Osteocyte (in vitro differentiated cells): Measurements from ENCODE around the gene VAMP2. TPM values are rescaled to one million over a fixed set of nuclear protein-coding genes. Genes with fewer than 3 reads are reported as not detected.

Experiments used
- DNase-seq: peaks from one replicate; pipeline ENCODE4 v3.0.0; 2021; ENCODE audit warnings: mixed read lengths; ENCODE audit not compliant: unreplicated experiment; ENCODE audit errors: extremely low spot score
- H3K27ac Mint-ChIP-seq: one replicate; pipeline ENCODE4 v1.8.0; 2021; ENCODE audit warnings: mild to moderate bottlenecking, mixed read lengths; ENCODE audit not compliant: unreplicated experiment
- H3K27me3 Mint-ChIP-seq: one replicate; pipeline ENCODE4 v1.8.0; 2021; ENCODE audit warnings: mixed read lengths; ENCODE audit not compliant: unreplicated experiment
- H3K36me3 Mint-ChIP-seq: one replicate; pipeline ENCODE4 v1.8.0; 2021; ENCODE audit warnings: mixed read lengths; ENCODE audit not compliant: unreplicated experiment
- H3K4me1 Mint-ChIP-seq: one replicate; pipeline ENCODE4 v1.8.0; 2021; ENCODE audit warnings: mixed read lengths; ENCODE audit not compliant: unreplicated experiment
- H3K4me3 Mint-ChIP-seq: one replicate; pipeline ENCODE4 v1.8.0; 2021; ENCODE audit warnings: mild to moderate bottlenecking, moderate library complexity, mixed read lengths; ENCODE audit not compliant: unreplicated experiment
- H3K9me3 Mint-ChIP-seq: one replicate; pipeline ENCODE4 v1.8.0; 2021; ENCODE audit warnings: mixed read lengths; ENCODE audit not compliant: unreplicated experiment
- total RNA-seq: library from RNA; stranded (reverse); gene quantifications from 2 replicates; pipeline ENCODE4 v1.2.1, GENCODE V29; 2021
- TF ChIP-seq, protein P1 (sequence below): fragments of 200-600 bp; sonication (generic); IDR thresholded peaks from 2 replicates; pipeline ENCODE4 v1.5.0; 2021; ENCODE audit warnings: antibody characterized with exemption, mild to moderate bottlenecking, moderate library complexity

Gene VAMP2
- total RNA-seq, 1 donor from 2014 or later: 70.0 TPM

DNA sequence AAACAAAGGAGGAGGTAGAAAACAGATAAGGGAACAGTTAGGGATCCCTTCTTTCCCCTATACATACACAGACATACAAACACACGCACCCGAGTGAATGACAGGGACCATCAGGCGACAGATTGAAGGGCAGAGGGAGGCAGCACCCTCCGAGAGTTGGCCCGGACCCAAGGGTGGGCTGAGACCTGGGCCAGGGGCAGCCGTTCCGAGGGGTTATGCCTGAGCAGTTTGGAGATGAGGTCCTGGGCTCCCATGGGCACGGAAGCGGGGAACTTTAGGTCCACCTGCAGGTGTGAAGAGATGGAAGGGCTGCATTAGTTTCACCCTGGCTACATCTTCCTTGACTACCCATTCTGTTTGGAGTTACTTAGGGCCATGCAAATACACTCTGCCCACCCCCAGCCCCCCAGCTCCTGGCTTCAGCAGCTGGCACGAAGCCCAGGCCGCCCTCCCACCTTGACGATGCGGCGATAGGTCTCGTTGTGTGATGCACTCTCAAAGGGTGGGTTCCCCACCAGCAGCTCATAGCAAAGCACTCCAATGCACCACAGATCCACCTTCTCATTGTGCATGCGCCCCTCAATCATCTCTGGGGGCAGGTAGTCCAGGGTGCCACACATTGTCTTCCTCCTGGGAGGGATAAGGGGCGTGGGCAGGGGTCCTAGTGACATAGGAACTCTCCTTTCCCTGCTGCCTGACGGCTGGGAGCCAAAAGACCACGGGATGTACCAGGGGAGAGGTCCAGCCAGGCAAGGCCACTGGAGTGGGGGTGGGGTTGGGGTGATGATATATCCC, 42.2 kb upstream of the VAMP2 start:
- H3K36me3 Mint-ChIP-seq: peaks cover 3% of the 10 kb centered on the region
- H3K9me3 Mint-ChIP-seq: no peaks in the 10 kb centered on the region
- no peak for DNase-seq
- H3K27ac Mint-ChIP-seq: no peak overlapping the region
- H3K4me1 Mint-ChIP-seq: peaks cover 12% of the 10 kb centered on the region
- TF ChIP-seq, protein P1, sequence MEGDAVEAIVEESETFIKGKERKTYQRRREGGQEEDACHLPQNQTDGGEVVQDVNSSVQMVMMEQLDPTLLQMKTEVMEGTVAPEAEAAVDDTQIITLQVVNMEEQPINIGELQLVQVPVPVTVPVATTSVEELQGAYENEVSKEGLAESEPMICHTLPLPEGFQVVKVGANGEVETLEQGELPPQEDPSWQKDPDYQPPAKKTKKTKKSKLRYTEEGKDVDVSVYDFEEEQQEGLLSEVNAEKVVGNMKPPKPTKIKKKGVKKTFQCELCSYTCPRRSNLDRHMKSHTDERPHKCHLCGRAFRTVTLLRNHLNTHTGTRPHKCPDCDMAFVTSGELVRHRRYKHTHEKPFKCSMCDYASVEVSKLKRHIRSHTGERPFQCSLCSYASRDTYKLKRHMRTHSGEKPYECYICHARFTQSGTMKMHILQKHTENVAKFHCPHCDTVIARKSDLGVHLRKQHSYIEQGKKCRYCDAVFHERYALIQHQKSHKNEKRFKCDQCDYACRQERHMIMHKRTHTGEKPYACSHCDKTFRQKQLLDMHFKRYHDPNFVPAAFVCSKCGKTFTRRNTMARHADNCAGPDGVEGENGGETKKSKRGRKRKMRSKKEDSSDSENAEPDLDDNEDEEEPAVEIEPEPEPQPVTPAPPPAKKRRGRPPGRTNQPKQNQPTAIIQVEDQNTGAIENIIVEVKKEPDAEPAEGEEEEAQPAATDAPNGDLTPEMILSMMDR: no peak
- H3K27me3 Mint-ChIP-seq: no peaks in the 10 kb centered on the region
- H3K4me3 Mint-ChIP-seq: no peak overlapping the region

DNA sequence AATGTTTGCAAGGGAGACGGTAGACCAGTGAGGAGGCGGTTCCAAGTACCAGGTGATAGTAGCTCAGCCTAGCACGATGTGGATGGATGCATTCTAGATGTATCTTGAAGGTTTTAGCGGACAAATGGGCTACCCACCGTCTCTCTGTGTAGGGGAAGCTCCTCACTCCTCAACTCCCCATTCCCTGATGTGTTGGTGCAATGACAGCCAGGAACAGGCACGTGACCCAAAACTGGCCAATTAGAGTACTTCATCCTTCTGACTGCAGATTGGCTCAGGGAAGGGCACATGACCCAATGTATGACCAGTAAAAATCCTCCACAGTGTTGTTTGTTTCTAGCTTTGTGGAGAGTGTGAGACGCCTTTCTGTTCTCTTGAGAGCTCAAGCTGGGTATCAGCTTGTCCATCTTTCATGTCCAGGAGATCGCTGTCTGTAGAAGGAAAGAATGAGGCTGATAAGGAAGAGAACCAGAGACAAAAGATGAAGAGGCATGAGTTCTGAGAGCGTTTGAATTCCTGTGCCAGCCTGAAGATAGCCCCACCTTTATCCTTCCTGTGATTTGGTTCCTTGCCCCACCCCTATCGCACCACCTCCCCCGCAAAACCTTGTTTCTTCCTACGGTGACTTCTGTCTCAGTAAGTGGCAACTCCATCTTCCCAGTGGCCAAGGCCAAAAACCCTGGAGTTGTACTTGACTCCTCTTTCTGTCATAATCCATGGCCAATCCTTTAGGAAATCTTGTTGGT, 29.5 kb upstream of the VAMP2 start:
- H3K9me3 Mint-ChIP-seq: no peaks in the 10 kb centered on the region
- no peak overlapping the region for H3K27ac Mint-ChIP-seq
- DNase-seq: no peak
- no peaks in the 10 kb centered on the region for H3K27me3 Mint-ChIP-seq
- no peak overlapping the region for H3K4me3 Mint-ChIP-seq
- TF ChIP-seq, protein P1: no peak
- H3K4me1 Mint-ChIP-seq: peaks cover 17% of the 10 kb centered on the region
- no peaks in the 10 kb centered on the region for H3K36me3 Mint-ChIP-seq

DNA sequence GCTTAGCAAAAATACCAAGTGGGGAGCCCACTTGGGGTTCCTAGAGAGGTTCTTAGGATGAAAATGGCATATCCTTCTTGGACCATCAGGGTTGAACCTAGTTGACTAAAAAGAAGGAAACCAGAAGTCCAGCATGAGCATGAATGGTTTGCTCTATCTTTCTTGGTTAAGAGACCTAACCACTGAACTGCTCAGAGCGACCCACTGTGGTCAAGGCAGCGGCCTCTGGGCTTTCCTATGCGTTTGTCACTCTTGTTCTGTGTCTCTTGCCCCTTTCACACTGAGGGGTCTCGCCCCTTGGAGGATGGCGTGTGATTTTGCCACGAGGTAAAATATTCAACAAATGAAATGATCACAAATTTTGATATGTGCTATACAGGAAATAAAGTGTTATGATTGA, 27.8 kb upstream of the VAMP2 start:
- no peaks in the 10 kb centered on the region for H3K27me3 Mint-ChIP-seq
- H3K36me3 Mint-ChIP-seq: no peaks in the 10 kb centered on the region
- peaks cover 9% of the 10 kb centered on the region for H3K4me1 Mint-ChIP-seq
- H3K4me3 Mint-ChIP-seq: no peak overlapping the region
- TF ChIP-seq, protein P1: no peak
- DNase-seq: no peak
- peak overlapping the region; percentile 88 for H3K27ac Mint-ChIP-seq
- H3K9me3 Mint-ChIP-seq: no peaks in the 10 kb centered on the region

DNA sequence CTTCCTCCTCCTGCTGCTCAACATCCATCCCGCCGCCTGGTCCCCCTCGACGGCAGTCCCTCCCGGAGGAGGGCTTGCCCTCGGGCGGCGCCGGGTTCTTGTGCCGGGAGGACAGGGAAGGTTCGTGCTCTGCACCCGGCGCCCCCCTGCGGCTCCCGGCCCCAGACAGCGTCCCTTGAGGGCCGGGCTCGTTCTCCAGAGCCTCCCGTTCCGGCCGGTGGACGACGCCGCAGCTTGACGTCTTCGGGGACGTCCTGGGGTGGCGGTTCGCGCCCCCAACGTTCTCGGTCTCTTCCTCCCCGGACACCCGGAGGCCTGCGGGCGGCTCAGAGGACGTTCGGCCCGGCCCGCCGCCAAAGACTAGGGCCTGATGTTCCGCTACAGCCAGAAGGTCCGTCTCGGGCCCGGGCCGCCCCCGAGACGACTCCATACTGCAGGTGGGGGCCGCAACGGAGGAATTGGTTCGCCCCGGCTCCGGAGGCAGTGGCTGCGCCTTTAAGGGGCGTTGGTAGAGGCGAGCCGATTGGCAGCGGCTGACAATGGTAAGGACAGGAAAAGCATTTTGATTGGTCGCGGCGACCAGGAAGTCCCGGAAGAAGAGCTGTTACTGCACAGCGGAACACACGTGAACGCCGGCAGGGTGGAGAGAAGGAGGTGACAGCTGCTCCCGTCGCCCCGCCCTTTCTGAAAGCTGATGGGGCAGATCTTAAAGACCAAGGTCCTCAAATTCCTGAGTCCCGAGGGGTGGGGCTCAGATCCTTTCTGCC, 27.1 kb upstream of the VAMP2 start, which contains the start of gene BORCS6:
BORCS6 (minus strand) TSS at position 470 of the 767 bp plus-strand sequence; CDS start at position 430, 40 bp downstream.
- Mint-ChIP-seq H3K9me3 (no peaks in the 10 kb centered on the region), H3K4me3 (no peak within 1 kb of the TSS), H3K4me1 (peaks cover 9% of the 10 kb centered on the region), H3K27me3 (no peaks in the 10 kb centered on the region), H3K27ac (peak within 1 kb of the TSS; percentile 88), H3K36me3 (no peaks in the 10 kb centered on the region)
- TF ChIP-seq, protein P1: no peak
- DNase-seq: peak; percentile 98
